ENCODE results near the gene TICAM1.
"Not testable (repeated sequence)": the region's sequence is repeated elsewhere in the genome, so short reads cannot be mapped to it uniquely, and the experiment has no call there.

TICAM1 gene

GRCh38 chr19:4844348-4845179 lies 13.1 kb upstream of the TICAM1 start:
- no peak for DNase-seq

- DNase-seq: no peak
Observed at GRCh38 chr19:4843647-4843965, 12.1 kb upstream of the TICAM1 start.

GRCh38 chr19:4839192-4839591 lies 7.7 kb upstream of the TICAM1 start:
- no peak for DNase-seq

GRCh38 chr19:4832776-4833175 lies 1.3 kb upstream of the TICAM1 start:
- no peak for DNase-seq

GRCh38 chr19:4831979-4832340 lies 448 bp upstream of the TICAM1 start:
- DNase-seq: not testable (repeated sequence)

GRCh38 chr19:4830768-4831265 lies 695 bp downstream of the TICAM1 start:
- DNase-seq: no peak

- no peak for DNase-seq
Observed at GRCh38 chr19:4830332-4830731, 1.2 kb downstream of the TICAM1 start.

GRCh38 chr19:4829001-4829712 lies 2.4 kb downstream of the TICAM1 start:
- no peak for DNase-seq

GRCh38 chr19:4823577-4823976 lies 7.9 kb downstream of the TICAM1 start:
- no peak for DNase-seq

GRCh38 chr19:4822354-4822753 lies 9.2 kb downstream of the TICAM1 start:
- not testable (repeated sequence) for DNase-seq

GRCh38 chr19:4821265-4821664 lies 10.2 kb downstream of the TICAM1 start:
- no peak for DNase-seq

- DNase-seq: no peak
Observed at GRCh38 chr19:4817467-4818277, 13.8 kb downstream of the TICAM1 start.

GRCh38 chr19:4816950-4817278 lies 14.6 kb downstream of the TICAM1 start:
- DNase-seq: no peak

- no peak for DNase-seq
Observed at GRCh38 chr19:4816202-4816949, 15.1 kb downstream of the TICAM1 start.

- DNase-seq: no peak
Observed at GRCh38 chr19:4815426-4816201, 15.9 kb downstream of the TICAM1 start.

- DNase-seq: no peak
Observed at GRCh38 chr19:4814625-4815425, 16.7 kb downstream of the TICAM1 start.

- no peak for DNase-seq
Observed at GRCh38 chr19:4811328-4812131, 20.0 kb downstream of the TICAM1 start.

- DNase-seq: no peak
Observed at GRCh38 chr19:4807188-4807587, 24.3 kb downstream of the TICAM1 start.

GRCh38 chr19:4806384-4806783 lies 25.1 kb downstream of the TICAM1 start:
- no peak for DNase-seq

- not testable (repeated sequence) for DNase-seq
Observed at GRCh38 chr19:4805140-4805539, 26.4 kb downstream of the TICAM1 start.

All from cortex of kidney (tissue), 1 donor.